Epithelial cell of umbilical artery (primary cell): Measurements from ENCODE around the gene TRIM49C. TPM values are rescaled to one million over a fixed set of nuclear protein-coding genes. Genes with fewer than 3 reads are reported as not detected.

Experiments
- total RNA-seq: library from RNA; depleted of rRNA; stranded (reverse); fragments of >200 nt; gene quantifications from 2 replicates; pipeline ENCODE4 v1.2.3, GENCODE V29; 2014

Gene TRIM49C, protein sequence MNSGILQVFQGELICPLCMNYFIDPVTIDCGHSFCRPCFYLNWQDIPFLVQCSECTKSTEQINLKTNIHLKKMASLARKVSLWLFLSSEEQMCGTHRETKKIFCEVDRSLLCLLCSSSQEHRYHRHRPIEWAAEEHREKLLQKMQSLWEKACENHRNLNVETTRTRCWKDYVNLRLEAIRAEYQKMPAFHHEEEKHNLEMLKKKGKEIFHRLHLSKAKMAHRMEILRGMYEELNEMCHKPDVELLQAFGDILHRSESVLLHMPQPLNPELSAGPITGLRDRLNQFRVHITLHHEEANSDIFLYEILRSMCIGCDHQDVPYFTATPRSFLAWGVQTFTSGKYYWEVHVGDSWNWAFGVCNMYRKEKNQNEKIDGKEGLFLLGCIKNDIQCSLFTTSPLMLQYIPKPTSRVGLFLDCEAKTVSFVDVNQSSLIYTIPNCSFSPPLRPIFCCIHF
- not detected in 2 replicates for total RNA-seq

GRCh38 chr11:90030806-90031205 is at the start of gene TRIM49C:
TSS of gene TRIM49C (plus strand) at chr11:90031106. CDS start at chr11:90035212, 4,106 bp downstream.

DNA sequence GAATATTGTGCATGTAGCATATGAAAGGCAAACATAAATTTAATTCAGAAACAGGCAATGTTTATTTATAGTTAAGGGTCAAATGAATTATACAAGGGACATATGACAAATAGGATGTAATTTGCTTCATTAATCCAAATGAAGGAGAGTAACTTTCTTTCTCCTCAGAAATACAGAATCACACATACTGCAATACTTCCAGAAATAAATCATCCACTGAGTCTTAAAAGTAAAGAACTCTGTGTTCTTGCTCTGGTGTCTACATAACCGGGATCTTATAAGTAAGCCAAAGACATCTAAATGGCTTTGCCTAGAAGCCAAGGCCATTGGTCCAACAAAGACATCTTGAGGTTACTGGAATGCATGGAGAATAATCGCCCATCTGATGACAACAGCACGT is 54.7 kb downstream of the TRIM49C start, which contains the start of gene UBTFL1:
Gene UBTFL1 (plus strand): TSS at position 301 of the 400 bp plus-strand sequence. CDS start 0 bp downstream, at position 301.

Other genes starting within 250 kb of the TRIM49C start
- not detected in 2 replicates for gene TRIM49, start 222.5 kb upstream of the TRIM49C start, total RNA-seq
- gene TRIM64B, start 152.6 kb upstream of the TRIM49C start, total RNA-seq, result not detected in 2 replicates
- gene TRIM49D1, start 108.9 kb upstream of the TRIM49C start, total RNA-seq, result not detected in 2 replicates
- not detected in 2 replicates for gene TRIM49D2, start 107.0 kb upstream of the TRIM49C start, total RNA-seq
- gene TRIM64, start 65.1 kb upstream of the TRIM49C start, total RNA-seq, result not detected in 2 replicates
- not detected in 2 replicates for gene UBTFL1, start 54.8 kb downstream of the TRIM49C start, total RNA-seq
- 0.32 and 0.61 TPM in 2 replicates for gene NAALAD2, start 103.6 kb downstream of the TRIM49C start, total RNA-seq
- gene CHORDC1, start 191.9 kb downstream of the TRIM49C start, total RNA-seq, result 33.8 and 66.3 TPM in 2 replicates